GM12878 (cell line): ENCODE data around the gene TDRD12. TPM values are rescaled to one million over a fixed set of nuclear protein-coding genes. Genes with fewer than 3 reads are reported as not detected.

ENCODE experiments used
- ATAC-seq: fragments of 200-7000 bp; cut with Tn5 transposase; 3 replicates; pipeline ENCODE4 v1.9.1; 2020; ENCODE audit warnings: mild to moderate bottlenecking, moderate library complexity
- BruUV-seq: library from RNA; stranded (reverse); fragments of 400-500 nt; replicated peaks from 2 replicates; lab custom pipeline; 2021; lab: Mats Ljungman, UMichigan
- CTCF ChIA-PET: fragments of 300-600 bp; sonication (Branson Sonifier 250); formaldehyde crosslinking; extraction: SDS; loops from one replicate; lab custom pipeline; 2021; ENCODE audit warnings: inconsistent platforms; lab: Yijun Ruan, JAX
- POLR2A ChIA-PET: fragments of 350-600 bp; formaldehyde crosslinking; extraction: SDS; loops from one replicate; lab custom pipeline; 2021; ENCODE audit warnings: inconsistent platforms; lab: Charles Lee
- RAD21 ChIA-PET: fragments of 300-600 bp; sonication (Branson Sonifier 250); formaldehyde crosslinking; loops from one replicate; lab custom pipeline; 2023; ENCODE audit warnings: antibody characterized with exemption; ENCODE audit not compliant: unreplicated experiment; lab: Charles Lee
- SMC1A ChIA-PET: fragments of 300-600 bp; sonication (Branson Sonifier 250); formaldehyde crosslinking; loops from one replicate; lab custom pipeline; 2023; ENCODE audit not compliant: unreplicated experiment, uncharacterized antibody; lab: Charles Lee
- DNase-seq: peaks from one replicate; pipeline ENCODE4 v3.0.0-alpha.2; 2011; ENCODE audit warnings: low read depth, low spot score
- FAIRE-seq: peaks from 3 replicates; lab custom pipeline; 2011; peaks lifted over from hg19 to GRCh38; lab: Jason Lieb, UNC
- H2AFZ ChIP-seq: 2 replicates; pipeline ENCODE4 v1.6.0; 2011; ENCODE audit warnings: low read depth, low read length, control low read depth; ENCODE audit not compliant: control insufficient read depth
- H3K27ac ChIP-seq: 2 replicates; pipeline ENCODE4 v1.5.1; 2011; ENCODE audit warnings: control low read depth; ENCODE audit not compliant: control insufficient read depth, insufficient read depth
- H3K27me3 ChIP-seq, 2 experiments: replicated peaks in 1 of 2; 2 replicates each; pipeline versions ENCODE4 v1.6.0 to v1.6.1; 2011; ENCODE audit warnings: low read length in 1 of 2; ENCODE audit not compliant: control insufficient read depth in 2 of 2, insufficient read depth in 2 of 2
- H3K36me3 ChIP-seq, 2 experiments: 2 replicates each; pipeline ENCODE4 v1.5.1; 2011; ENCODE audit warnings: low read length in 1 of 2; ENCODE audit not compliant: control insufficient read depth in 2 of 2, insufficient read depth in 2 of 2
- H3K4me1 ChIP-seq: 2 replicates; pipeline ENCODE4 v1.6.1; 2011; ENCODE audit warnings: mild to moderate bottlenecking, low read length, moderate library complexity, mixed read lengths; ENCODE audit not compliant: control insufficient read depth, insufficient read depth
- H3K4me2 ChIP-seq: 2 replicates; pipeline ENCODE4 v1.6.0; 2011; ENCODE audit warnings: control low read depth; ENCODE audit not compliant: control insufficient read depth, insufficient read depth
- H3K4me3 ChIP-seq: fragments of 200-600 bp; sonication (generic); 2 replicates; pipeline ENCODE4 v1.5.1; 2016
- H3K79me2 ChIP-seq: 2 replicates; pipeline ENCODE4 v1.6.0; 2011; ENCODE audit warnings: low read length; ENCODE audit not compliant: control insufficient read depth, insufficient read depth
- H3K9ac ChIP-seq: 2 replicates; pipeline ENCODE4 v1.8.0; 2011; ENCODE audit warnings: low read length, control low read depth, mixed read lengths; ENCODE audit not compliant: control insufficient read depth, insufficient read depth
- H3K9me3 ChIP-seq: replicated peaks from 3 replicates; pipeline ENCODE4 v1.5.1; 2011; ENCODE audit warnings: mild to moderate bottlenecking, low read length; ENCODE audit not compliant: control insufficient read depth, insufficient read depth
- H4K20me1 ChIP-seq: 2 replicates; pipeline ENCODE4 v1.6.0; 2011; ENCODE audit not compliant: control insufficient read depth, insufficient read depth
- EGR1 ChIP-seq, 2 experiments: IDR thresholded peaks; 1 replicate in 1 of 2; 2 replicates in 1 of 2; pipeline ENCODE4 v1.6.1; 2011 to 2012; ENCODE audit warnings: low read depth in 2 of 2, low read length in 2 of 2, borderline replicate concordance in 1 of 2, mild to moderate bottlenecking in 1 of 2, moderate library complexity in 1 of 2
- IKZF2 ChIP-seq, 2 experiments: fragments of 450-650 bp; IDR thresholded peaks; 2 replicates each; pipeline ENCODE4 v1.6.1; 2017; ENCODE audit warnings: mild to moderate bottlenecking in 2 of 2, moderate library complexity in 2 of 2
- MYB ChIP-seq: fragments of 150-350 bp; IDR thresholded peaks from 2 replicates; pipeline ENCODE4 v1.6.1; 2014; ENCODE audit warnings: mild to moderate bottlenecking, low read depth, low read length, borderline replicate concordance
- NR2C2 ChIP-seq: IDR thresholded peaks from 2 replicates; pipeline ENCODE4 v1.6.1; 2011; ENCODE audit warnings: borderline replicate concordance, low read depth; ENCODE audit not compliant: control insufficient read depth, insufficient read length
- NRF1 ChIP-seq: conservative IDR thresholded peaks from 2 replicates; pipeline ENCODE4 v1.6.1; 2011; ENCODE audit warnings: mild to moderate bottlenecking, low read depth, low read length, improper control_type of control experiment
- PML ChIP-seq: IDR thresholded peaks from 2 replicates; pipeline ENCODE4 v1.6.1; 2012; ENCODE audit warnings: low read length, inconsistent platforms
- RCOR1 ChIP-seq: conservative IDR thresholded peaks from 2 replicates; pipeline ENCODE4 v1.6.1; 2012; ENCODE audit warnings: low read depth, low read length, improper control_type of control experiment
- TARDBP ChIP-seq: IDR thresholded peaks from 2 replicates; pipeline ENCODE4 v1.6.1; 2016; ENCODE audit warnings: borderline replicate concordance
- WGBS: methylation state at CpG from one replicate; pipeline ENCODE4 v1.1.6; 2016; ENCODE audit warnings: low lambda C conversion rate; ENCODE audit not compliant: insufficient replicate concordance, insufficient coverage; ENCODE audit errors: missing lambda C conversion rate; 5-methylcytosine and 5-hydroxymethylcytosine counted together
- in situ Hi-C: fragments of 300-500 bp; cut with MboI; formaldehyde crosslinking; loops from 9 replicates; pipeline ENCODE4 v1.14.3; 2018; ENCODE audit warnings: mixed read lengths
- intact Hi-C: fragments of 100-400 bp; cut with micrococcal nuclease; formaldehyde crosslinking; loops from one replicate; pipeline ENCODE4 v1.14.2; 2022; ENCODE audit not compliant: unreplicated experiment
- polyA plus RNA-seq, 11 experiments: library from polyadenylated mRNA; depleted of rRNA in 4 of 11; unstranded in 6 of 11; stranded (reverse) in 5 of 11; fragments of >200 nt; fragmentation: Nextera tagmentation in 4 of 11; fragmentation: Illumina TruSeq in 1 of 11; extraction: Ambion mirVana in 4 of 11; extraction: Trizol in 1 of 11; gene quantifications; 1 replicate in 1 of 11; 2 replicates in 10 of 11; pipeline versions ENCODE4 v1.2.1 to v1.2.3, GENCODE V29; 2011 to 2016; ENCODE audit warnings: inconsistent platforms in 2 of 11, missing spikeins in 2 of 11, low read depth in 1 of 11
- total RNA-seq, 4 experiments: library from RNA; depleted of rRNA in 3 of 4; stranded (reverse); fragments of >200 nt in 3 of 4; fragmentation: Illumina TruSeq in 1 of 4; extraction: Trizol in 1 of 4; gene quantifications; 2 replicates each; pipeline versions ENCODE4 v1.2.1 to v1.2.3, GENCODE V29; 2013 to 2021
- TF ChIP-seq, protein P1 (sequence below): IDR thresholded peaks from 2 replicates; pipeline ENCODE4 v1.6.1; 2012; ENCODE audit warnings: improper control_type of control experiment, low read depth, low read length; ENCODE audit not compliant: insufficient replicate concordance

The TDRD12 gene
- total and polyA plus RNA-seq, 10 of the 15 experiments (the other 5 are each of a cell fraction or from before 2014, with no cell fraction given): 0.08 to 0.15 TPM; not detected in 8

DNA sequence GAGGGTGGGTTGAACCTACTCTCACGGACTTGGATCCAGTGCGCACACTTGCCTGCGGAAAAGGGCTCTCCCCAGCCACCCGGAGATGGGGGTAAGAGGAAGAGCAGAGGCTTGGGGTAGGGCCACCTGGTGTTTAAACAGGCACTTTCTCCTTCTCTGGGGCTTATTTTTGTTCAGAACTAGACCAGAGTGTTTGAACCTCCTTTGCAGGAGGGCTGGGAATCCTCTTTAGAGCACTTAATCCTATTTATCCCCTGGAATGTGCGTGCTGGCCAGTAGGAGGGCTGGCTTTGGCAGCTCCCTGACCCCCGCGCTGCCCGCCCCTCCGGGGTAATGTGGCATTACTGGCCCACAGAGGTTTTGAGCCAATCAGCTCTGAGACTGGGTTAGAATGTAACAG, 41.9 kb upstream of the TDRD12 start:
- POLR2A ChIA-PET: interaction anchor here (0.5 kb wide), 1 partner anchor 21 kb away, joined by 5 read pairs; no protein-coding TSS in a partner anchor

More for the DNA sequence above, 41.9 kb upstream of the TDRD12 start:
- intact Hi-C loops: no loop called here
- H3K4me2 ChIP-seq: no peak overlapping the region
- no peak overlapping the region for H3K27ac ChIP-seq
- TF ChIP-seq, protein P1, sequence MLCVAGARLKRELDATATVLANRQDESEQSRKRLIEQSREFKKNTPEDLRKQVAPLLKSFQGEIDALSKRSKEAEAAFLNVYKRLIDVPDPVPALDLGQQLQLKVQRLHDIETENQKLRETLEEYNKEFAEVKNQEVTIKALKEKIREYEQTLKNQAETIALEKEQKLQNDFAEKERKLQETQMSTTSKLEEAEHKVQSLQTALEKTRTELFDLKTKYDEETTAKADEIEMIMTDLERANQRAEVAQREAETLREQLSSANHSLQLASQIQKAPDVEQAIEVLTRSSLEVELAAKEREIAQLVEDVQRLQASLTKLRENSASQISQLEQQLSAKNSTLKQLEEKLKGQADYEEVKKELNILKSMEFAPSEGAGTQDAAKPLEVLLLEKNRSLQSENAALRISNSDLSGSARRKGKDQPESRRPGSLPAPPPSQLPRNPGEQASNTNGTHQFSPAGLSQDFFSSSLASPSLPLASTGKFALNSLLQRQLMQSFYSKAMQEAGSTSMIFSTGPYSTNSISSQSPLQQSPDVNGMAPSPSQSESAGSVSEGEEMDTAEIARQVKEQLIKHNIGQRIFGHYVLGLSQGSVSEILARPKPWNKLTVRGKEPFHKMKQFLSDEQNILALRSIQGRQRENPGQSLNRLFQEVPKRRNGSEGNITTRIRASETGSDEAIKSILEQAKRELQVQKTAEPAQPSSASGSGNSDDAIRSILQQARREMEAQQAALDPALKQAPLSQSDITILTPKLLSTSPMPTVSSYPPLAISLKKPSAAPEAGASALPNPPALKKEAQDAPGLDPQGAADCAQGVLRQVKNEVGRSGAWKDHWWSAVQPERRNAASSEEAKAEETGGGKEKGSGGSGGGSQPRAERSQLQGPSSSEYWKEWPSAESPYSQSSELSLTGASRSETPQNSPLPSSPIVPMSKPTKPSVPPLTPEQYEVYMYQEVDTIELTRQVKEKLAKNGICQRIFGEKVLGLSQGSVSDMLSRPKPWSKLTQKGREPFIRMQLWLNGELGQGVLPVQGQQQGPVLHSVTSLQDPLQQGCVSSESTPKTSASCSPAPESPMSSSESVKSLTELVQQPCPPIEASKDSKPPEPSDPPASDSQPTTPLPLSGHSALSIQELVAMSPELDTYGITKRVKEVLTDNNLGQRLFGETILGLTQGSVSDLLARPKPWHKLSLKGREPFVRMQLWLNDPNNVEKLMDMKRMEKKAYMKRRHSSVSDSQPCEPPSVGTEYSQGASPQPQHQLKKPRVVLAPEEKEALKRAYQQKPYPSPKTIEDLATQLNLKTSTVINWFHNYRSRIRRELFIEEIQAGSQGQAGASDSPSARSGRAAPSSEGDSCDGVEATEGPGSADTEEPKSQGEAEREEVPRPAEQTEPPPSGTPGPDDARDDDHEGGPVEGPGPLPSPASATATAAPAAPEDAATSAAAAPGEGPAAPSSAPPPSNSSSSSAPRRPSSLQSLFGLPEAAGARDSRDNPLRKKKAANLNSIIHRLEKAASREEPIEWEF: no peak
- TF ChIP-seq NR2C2: no peak
- no peak for TF ChIP-seq MYB
- no peak for TF ChIP-seq PML
- TF ChIP-seq NRF1: no peak
- no peak for TF ChIP-seq EGR1 (IDR thresholded peaks at IDR 0.05; ENCODE audit: borderline replicate concordance in 1 of 2, low read depth in 2 of 2, low read length in 2 of 2)
- no peak for TF ChIP-seq RCOR1
- TF ChIP-seq TARDBP: no peak
- no peak for TF ChIP-seq IKZF2 (IDR thresholded peaks at IDR 0.05)
- no peak for ATAC-seq
- no peak overlapping the region for H2AFZ ChIP-seq
- DNase-seq: no peak
- 65% methylated on average over 9 of the region's 9 CpGs for WGBS
- no peaks in the 10 kb centered on the region for H3K36me3 ChIP-seq
- H3K9ac ChIP-seq: no peak overlapping the region
- no peaks in the 10 kb centered on the region; the same call in 2 of the 3 replicates for H3K9me3 ChIP-seq
- in situ Hi-C loops: no loop called here
- H3K79me2 ChIP-seq: peaks cover 21% of the 10 kb centered on the region
- no peak overlapping the region for H3K4me3 ChIP-seq
- peaks cover 11% of the 10 kb centered on the region for H3K4me1 ChIP-seq
- ChIA-PET RAD21 (no interaction called here), CTCF (interaction anchor here (0.7 to 1.6 kb wide), 2 partner anchors 78 to 94 kb away, joined by 3 to 4 read pairs; no protein-coding TSS in a partner anchor), SMC1A (interaction anchor here (0.9 kb wide), 1 partner anchor 65 kb away, joined by 3 read pairs; no protein-coding TSS in a partner anchor)
- H4K20me1 ChIP-seq: no peaks in the 10 kb centered on the region
- peaks cover 2 to 7% of the 10 kb centered on the region in 2 experiments; a peak in 3 of 4 replicates for H3K27me3 ChIP-seq
- no peak for FAIRE-seq
- BruUV-seq: no TSS peak
